Measurements from ENCODE around the gene IRAG1. TPM values are rescaled to one million over a fixed set of nuclear protein-coding genes. Genes with fewer than 3 reads are reported as not detected.

The IRAG1 gene
- total RNA-seq, 4 donors from 2014 or later = 2.0 to 10.9 (median 4.0) TPM

DNA sequence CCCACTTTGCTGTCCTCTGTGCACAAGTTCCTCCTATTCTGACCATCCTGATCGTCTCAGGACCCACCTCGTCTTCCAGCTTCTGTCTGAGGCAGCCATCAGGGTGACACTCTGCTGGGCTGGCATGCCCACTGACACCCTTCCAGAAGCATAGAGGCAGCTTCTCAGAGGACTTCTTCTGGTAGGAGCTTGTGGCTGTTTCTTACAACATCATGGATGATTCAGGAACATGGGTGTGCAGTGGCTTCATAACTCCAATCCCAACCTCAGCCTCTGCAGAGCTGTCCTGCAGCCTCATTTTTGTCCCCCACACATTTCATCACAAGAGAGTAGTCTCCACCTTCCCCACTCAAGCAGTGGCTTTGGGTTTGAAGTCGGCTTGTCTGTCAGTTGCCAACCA is 36.6 kb upstream of the IRAG1 start:
- 91 to 93% methylated on average over 3 of the region's 3 CpGs for WGBS, 2 donors
- intact Hi-C loops (cut with DNase I; ENCODE audit: low total_unique reads) = no loop called here
- TF ChIP-seq POLR2A (IDR thresholded peaks at IDR 0.05) = no peak
- TF ChIP-seq, protein P1, sequence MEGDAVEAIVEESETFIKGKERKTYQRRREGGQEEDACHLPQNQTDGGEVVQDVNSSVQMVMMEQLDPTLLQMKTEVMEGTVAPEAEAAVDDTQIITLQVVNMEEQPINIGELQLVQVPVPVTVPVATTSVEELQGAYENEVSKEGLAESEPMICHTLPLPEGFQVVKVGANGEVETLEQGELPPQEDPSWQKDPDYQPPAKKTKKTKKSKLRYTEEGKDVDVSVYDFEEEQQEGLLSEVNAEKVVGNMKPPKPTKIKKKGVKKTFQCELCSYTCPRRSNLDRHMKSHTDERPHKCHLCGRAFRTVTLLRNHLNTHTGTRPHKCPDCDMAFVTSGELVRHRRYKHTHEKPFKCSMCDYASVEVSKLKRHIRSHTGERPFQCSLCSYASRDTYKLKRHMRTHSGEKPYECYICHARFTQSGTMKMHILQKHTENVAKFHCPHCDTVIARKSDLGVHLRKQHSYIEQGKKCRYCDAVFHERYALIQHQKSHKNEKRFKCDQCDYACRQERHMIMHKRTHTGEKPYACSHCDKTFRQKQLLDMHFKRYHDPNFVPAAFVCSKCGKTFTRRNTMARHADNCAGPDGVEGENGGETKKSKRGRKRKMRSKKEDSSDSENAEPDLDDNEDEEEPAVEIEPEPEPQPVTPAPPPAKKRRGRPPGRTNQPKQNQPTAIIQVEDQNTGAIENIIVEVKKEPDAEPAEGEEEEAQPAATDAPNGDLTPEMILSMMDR (IDR thresholded peaks at IDR 0.05) = no peak

DNA sequence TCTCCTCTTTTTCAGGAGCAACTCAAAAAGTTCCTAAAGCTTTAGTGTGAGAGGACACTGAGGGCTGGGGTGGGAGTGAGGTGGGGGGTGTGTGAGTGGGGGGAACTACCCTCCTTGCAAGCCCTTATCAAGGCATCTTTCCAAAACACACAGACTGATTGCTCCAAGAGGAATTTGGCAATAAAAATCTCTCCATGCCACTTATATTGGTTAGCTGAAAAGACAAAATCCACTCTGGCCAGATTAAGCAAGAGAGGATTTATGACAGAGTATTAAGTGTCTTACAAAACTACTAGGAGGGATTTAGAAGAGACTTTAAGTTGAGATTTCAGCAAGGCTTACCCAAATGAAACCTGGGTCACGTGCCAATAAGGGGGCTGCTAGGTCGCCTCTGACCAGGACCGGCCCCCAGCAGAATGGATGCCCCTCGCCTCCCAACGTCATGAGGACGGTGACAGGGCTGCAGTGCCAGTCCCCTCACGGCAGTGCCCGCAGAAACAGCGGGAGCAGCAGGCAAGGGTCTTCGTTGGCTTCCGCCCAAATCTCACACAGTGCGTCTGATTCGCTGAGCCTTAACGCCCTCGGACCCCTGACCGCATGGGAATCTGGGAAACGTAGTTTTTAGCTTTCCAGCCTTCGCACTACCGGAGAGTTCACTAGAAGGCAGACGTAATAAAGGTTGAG is 35.4 kb upstream of the IRAG1 start:
- DNase-seq (ENCODE audit: low spot score in 2 of 2) = no peak
- WGBS, 2 donors = 66 to 67% methylated on average over 18 to 20 of the region's 20 CpGs
- no peak overlapping the region for H3K4me3 ChIP-seq (ENCODE audit: low read depth, poor library complexity, severe bottlenecking)
- intact Hi-C loops (cut with DNase I; ENCODE audit: low total_unique reads) = no loop called here
- TF ChIP-seq, protein P1 (IDR thresholded peaks at IDR 0.05) = no peak
- no peak for TF ChIP-seq POLR2A (IDR thresholded peaks at IDR 0.05)

More for the DNA sequence above, 36.6 kb upstream of the IRAG1 start:
- no peak overlapping the region for H3K4me3 ChIP-seq (ENCODE audit: low read depth, poor library complexity, severe bottlenecking)
- peak in 1 of 2 donors; percentile 57 for DNase-seq (ENCODE audit: low spot score in 2 of 2)

DNA sequence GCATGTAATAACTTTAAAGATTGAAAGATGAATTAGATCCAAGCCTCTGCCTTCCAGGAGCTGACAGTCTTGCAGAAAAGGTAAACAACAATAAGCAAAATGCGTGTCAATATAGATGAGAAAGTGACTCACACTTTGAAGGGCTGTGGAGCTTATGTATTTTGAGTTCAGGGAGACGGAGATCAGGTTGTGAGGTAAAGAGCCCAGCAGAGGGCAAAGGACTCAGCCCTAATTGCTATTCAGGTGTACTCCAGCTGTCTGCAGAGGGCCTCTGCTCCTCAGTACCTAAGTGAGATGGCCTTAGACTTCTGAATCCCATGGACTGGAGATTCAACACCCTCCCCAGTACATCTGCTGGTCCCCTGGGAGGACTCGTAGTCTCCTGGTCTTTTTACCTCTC is 34.6 kb upstream of the IRAG1 start:
- no peak for DNase-seq (ENCODE audit: low spot score in 2 of 2)
- WGBS, 2 donors = 81 to 87% methylated on average over 3 of the region's 3 CpGs
- TF ChIP-seq POLR2A (IDR thresholded peaks at IDR 0.05) = no peak
- TF ChIP-seq, protein P1 (IDR thresholded peaks at IDR 0.05) = no peak
- intact Hi-C loops (cut with DNase I; ENCODE audit: low total_unique reads) = no loop called here
- H3K4me3 ChIP-seq (ENCODE audit: low read depth, poor library complexity, severe bottlenecking) = no peak overlapping the region

DNA sequence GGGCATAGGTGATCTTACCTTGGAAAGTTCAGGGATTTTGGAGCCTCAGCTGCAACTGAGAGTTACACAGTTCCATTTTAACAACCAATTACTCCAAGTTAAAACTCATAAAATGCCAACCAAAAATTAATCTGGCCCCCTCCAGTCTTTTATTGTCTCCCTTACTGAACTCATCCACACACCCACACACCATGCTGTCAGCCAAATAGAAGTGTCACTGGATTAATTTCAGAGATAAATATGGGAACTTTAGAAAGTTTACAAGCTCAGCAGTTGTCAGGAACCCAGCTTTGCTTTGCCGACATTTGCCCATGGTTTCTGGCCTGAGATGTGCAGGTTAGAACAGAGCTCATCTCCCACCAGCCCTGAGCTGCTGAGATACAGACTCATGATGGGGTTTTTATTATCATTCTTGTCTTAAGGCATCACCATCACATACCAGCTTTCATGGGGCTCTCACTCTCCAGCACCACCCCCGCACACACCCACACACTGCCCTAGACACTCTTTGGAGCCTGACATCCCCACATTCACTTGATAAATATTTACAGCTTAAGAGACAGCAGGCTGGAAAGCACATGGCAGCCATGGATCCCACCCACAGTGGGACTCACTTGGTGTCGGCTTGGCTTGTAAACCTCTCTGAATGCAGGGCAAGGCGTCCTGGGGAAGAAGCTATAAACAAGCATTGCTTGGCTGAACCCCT is 33.7 kb upstream of the IRAG1 start:
- no peak for DNase-seq (ENCODE audit: low spot score in 2 of 2)
- intact Hi-C loops (cut with DNase I; ENCODE audit: low total_unique reads) = no loop called here
- H3K4me3 ChIP-seq (ENCODE audit: low read depth, poor library complexity, severe bottlenecking) = no peak overlapping the region
- WGBS, 2 donors = 53 to 62% methylated on average over 4 of the region's 4 CpGs
- TF ChIP-seq, protein P1 (IDR thresholded peaks at IDR 0.05) = no peak
- no peak for TF ChIP-seq POLR2A (IDR thresholded peaks at IDR 0.05)

DNA sequence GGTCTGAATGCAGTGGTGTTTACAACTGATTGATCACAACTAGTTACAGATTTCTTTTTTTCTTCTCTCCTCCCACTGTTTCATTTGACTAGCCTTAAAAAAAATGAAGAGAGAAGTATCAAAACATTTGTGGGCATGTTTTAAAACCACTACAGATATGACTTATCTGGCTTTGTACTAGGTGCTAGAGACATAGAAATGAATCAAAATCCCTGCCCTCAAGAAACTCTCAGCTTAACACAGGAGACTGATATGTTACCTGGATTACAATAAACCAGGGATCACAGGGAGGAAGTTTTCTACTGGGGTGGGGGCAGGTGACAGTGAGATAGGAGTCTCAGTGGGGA is 32.3 kb upstream of the IRAG1 start:
- TF ChIP-seq POLR2A (IDR thresholded peaks at IDR 0.05) = no peak
- TF ChIP-seq, protein P1 (IDR thresholded peaks at IDR 0.05) = no peak
- intact Hi-C loops (cut with DNase I; ENCODE audit: low total_unique reads) = no loop called here
- H3K4me3 ChIP-seq (ENCODE audit: low read depth, poor library complexity, severe bottlenecking) = no peak overlapping the region
- DNase-seq (ENCODE audit: low spot score in 2 of 2) = no peak

All from lower leg skin (tissue), 4 donors.